Gastrocnemius medialis (tissue), 4 donors: ENCODE measurements around the gene P2RY2.

Source experiments
- POLR2A ChIP-seq, 2 donors: fragments of 450-650 bp; IDR thresholded peaks; one replicate each; pipeline ENCODE4 v1.6.1; 2017; ENCODE audit warnings: antibody characterized with exemption in 2 of 2, mild to moderate bottlenecking in 2 of 2, moderate library complexity in 2 of 2
- TF ChIP-seq, protein P1 (sequence below), 5 experiments: fragments of 450-650 bp in 3 of 5; fragments of 200-600 bp in 2 of 5; sonication (generic) in 2 of 5; IDR thresholded peaks in 4 of 5; conservative IDR thresholded peaks in 1 of 5; 1 replicate in 4 of 5; 2 replicates in 1 of 5; pipeline ENCODE4 v1.5.1; 2016 to 2019; ENCODE audit warnings: antibody characterized with exemption in 5 of 5, mild to moderate bottlenecking in 3 of 5, moderate library complexity in 3 of 5

- TF ChIP-seq, protein P1, sequence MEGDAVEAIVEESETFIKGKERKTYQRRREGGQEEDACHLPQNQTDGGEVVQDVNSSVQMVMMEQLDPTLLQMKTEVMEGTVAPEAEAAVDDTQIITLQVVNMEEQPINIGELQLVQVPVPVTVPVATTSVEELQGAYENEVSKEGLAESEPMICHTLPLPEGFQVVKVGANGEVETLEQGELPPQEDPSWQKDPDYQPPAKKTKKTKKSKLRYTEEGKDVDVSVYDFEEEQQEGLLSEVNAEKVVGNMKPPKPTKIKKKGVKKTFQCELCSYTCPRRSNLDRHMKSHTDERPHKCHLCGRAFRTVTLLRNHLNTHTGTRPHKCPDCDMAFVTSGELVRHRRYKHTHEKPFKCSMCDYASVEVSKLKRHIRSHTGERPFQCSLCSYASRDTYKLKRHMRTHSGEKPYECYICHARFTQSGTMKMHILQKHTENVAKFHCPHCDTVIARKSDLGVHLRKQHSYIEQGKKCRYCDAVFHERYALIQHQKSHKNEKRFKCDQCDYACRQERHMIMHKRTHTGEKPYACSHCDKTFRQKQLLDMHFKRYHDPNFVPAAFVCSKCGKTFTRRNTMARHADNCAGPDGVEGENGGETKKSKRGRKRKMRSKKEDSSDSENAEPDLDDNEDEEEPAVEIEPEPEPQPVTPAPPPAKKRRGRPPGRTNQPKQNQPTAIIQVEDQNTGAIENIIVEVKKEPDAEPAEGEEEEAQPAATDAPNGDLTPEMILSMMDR (IDR thresholded peaks at IDR 0.05 in 4 of 5, conservative IDR thresholded peaks at IDR 0.05 in 1 of 5) = no peak
- no peak for TF ChIP-seq POLR2A (IDR thresholded peaks at IDR 0.05)
These were observed 25.8 kb upstream of the P2RY2 start for GRCh38 chr11:73192272-73192671.
